ENCODE results near the gene IDE.

DNA sequence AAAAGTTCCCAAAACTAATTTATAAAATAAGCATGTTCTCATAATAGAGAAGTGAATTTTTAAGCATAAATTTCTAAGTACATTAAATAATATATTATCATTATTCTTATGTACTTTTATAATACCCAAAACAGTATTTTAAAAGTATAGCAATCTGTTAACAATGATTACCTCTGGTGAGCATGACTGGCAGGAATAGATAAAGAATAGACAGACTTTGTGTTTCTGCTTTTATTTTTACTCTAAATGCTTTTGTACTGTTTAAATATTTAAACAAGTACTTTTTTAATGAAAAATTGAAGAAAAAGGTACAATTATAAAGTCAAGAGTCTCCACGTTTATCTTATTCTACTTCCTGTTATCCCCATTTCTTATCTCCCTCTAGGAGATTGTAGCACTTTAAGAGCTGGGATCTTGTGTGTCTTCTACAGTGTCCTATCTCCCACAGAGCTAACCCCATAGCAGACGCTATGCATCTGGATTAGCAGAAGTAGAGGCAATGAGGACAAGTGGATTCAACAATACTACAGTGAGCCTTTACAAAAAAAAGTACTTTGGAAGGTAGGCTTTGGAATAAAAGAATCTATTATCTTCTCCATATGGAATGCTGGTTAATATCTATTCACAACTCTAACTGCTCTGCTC lies 42.9 kb downstream of the IDE start:
- TF ChIP-seq, protein P1, sequence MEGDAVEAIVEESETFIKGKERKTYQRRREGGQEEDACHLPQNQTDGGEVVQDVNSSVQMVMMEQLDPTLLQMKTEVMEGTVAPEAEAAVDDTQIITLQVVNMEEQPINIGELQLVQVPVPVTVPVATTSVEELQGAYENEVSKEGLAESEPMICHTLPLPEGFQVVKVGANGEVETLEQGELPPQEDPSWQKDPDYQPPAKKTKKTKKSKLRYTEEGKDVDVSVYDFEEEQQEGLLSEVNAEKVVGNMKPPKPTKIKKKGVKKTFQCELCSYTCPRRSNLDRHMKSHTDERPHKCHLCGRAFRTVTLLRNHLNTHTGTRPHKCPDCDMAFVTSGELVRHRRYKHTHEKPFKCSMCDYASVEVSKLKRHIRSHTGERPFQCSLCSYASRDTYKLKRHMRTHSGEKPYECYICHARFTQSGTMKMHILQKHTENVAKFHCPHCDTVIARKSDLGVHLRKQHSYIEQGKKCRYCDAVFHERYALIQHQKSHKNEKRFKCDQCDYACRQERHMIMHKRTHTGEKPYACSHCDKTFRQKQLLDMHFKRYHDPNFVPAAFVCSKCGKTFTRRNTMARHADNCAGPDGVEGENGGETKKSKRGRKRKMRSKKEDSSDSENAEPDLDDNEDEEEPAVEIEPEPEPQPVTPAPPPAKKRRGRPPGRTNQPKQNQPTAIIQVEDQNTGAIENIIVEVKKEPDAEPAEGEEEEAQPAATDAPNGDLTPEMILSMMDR (IDR thresholded peaks at IDR 0.05) = no peak
- no peak for TF ChIP-seq POLR2A (IDR thresholded peaks at IDR 0.05)
